Epidermal melanocyte (primary cell): ENCODE data around the gene PSMC6.
"Not testable (repeated sequence)": the region's sequence is repeated elsewhere in the genome, so short reads cannot be mapped to it uniquely, and the experiment has no call there.

Experiments used
- DNase-seq: peaks from one replicate; pipeline ENCODE4 v3.0.0; 2011; ENCODE audit warnings: low spot score; ENCODE audit not compliant: insufficient read length

PSMC6 gene

GRCh38 chr14:52716155-52716554, 9.2 kb downstream of the PSMC6 start:
- no peak for DNase-seq

DNA sequence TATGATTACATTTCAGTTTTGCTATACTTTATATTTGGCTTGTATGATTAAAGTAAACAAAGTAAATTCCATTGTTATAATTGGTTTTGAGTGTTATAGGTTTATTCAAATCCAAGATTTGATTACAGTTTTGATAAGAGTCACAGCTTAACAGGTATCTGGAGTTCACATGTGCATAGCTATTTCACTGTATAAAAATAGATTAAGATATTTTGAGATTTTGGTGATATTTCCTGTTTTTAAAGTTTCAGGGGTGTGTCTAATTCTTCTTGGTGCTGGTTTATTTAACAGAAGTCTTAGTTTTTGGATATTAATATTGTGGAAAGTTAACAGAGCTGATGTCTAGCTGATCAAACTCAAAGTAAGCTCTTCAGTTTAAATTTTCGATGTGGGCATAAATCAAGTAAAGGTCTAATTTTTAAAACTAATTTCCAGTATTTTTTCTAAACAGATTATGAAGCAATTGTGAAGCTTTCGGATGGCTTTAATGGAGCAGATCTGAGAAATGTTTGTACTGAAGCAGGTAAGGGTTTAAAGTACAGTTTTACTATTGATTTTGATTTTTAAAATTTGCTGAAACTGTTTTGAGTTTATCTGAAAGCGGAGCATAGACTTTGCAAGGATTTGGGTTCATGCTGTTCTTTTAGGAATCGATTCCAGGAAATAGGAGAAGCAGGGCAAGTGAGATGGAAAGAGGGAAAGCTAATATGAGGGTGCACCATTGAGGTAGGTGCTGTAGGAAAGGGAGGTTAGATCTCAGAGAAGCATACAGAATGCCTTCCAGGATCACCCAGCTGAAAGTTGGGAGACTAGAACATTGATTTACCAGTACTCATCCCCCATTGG, 16.7 kb downstream of the PSMC6 start:
- DNase-seq = no peak

GRCh38 chr14:52724360-52724644, 17.3 kb downstream of the PSMC6 start:
- no peak for DNase-seq

DNA sequence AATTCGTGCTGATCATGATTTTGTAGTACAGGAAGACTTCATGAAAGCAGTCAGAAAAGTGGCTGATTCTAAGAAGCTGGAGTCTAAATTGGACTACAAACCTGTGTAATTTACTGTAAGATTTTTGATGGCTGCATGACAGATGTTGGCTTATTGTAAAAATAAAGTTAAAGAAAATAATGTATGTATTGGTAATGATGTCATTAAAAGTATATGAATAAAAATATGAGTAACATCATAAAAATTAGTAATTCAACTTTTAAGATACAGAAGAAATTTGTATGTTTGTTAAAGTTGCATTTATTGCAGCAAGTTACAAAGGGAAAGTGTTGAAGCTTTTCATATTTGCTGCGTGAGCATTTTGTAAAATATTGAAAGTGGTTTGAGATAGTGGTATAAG, 20.5 kb downstream of the PSMC6 start:
- not testable (repeated sequence) for DNase-seq

- not testable (repeated sequence) for DNase-seq
Measured at GRCh38 chr14:52729035-52729434, 22.0 kb downstream of the PSMC6 start.

DNA sequence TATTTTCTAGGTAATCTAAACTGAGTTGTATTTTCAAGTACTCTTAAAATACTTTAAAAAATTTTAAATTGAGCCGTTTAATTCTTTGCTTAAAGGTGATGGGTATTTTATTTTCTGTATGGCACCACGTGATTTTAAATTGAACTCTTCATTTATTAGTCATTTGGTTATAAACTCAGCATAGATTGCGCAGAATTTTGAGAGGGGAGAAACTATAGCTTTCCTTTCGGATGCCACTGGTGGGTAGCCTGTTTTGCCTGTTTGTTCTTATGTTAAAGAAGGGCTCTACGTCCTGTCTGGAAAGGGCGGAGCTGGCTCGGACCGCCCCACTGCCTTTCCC, 22.6 kb downstream of the PSMC6 start:
- DNase-seq = no peak

DNA sequence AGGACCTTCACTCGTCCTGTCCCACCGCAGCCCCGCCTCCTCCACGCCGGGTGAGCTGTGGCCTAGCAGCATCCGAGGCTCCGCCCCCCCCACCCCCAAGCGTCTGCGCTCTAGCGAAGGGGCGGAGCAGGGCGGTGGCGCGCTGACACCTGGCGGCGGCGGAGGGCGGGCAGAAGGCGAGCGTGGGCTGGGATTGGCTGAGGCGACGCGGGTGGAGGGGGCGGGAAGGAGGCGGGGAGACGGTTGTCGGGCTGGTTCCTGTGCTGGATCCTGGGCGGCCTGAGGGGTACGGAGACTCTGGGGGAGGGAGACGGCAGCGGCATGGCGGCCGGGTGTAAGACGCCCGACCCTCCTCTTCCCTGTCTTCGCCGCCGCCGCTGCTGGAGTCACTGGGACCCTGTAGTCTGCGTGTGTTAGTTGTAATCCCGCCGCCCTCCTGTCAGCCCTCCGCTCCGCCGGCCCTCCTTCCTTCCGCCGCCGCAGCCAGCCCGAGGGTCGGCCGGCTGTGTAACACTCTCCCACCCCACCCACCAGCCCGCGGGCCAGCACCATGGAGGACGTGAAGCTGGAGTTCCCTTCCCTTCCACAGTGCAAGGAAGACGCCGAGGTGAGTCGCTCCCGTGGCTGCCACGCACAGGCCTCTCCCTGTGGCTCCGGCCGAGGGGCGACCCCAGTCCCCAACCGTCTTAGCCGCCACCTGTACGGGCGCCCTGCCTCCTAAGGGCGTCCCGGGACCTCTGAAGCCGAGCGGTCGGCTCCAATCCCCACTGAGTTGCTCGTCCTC, 23.1 kb downstream of the PSMC6 start, which contains the start of gene STYX:
Gene STYX, plus strand, starts transcription at position 242 of the 784 bp plus-strand sequence. Its CDS starts 309 bp downstream, at position 551.
- DNase-seq = peak; percentile 32

GRCh38 chr14:52730709-52731111, 23.7 kb downstream of the PSMC6 start:
- DNase-seq = no peak

- DNase-seq = no peak
Measured at GRCh38 chr14:52733824-52734223, 26.8 kb downstream of the PSMC6 start.

DNA sequence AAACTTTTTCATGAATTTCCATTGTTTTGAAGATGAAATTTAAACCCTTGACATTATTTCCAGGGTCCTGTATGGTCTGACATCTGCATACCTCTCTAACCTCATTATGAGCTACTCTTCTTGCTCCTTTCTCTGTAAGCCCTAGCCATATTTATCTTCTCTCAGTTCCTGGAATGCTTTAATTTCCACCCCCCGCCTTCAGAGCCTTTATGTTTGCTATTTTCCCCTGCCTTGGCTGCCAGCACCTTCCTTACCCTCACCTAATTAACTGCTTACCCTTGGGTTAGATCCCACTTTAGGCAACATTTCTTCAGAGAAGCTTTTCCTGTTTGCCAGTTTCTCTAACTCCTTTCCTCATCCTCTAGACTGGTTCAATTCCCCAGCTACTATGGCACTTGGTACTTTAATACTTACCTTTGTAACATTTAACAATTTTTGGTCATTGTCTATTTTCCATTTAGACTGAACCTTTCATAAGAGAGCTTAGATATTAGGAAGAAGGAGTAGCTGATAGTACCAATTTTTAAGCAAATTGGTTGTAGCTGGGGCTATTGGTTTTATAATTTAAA, 29.0 kb downstream of the PSMC6 start:
- DNase-seq = no peak

- no peak for DNase-seq
Measured at GRCh38 chr14:52738409-52738808, 31.4 kb downstream of the PSMC6 start.

DNA sequence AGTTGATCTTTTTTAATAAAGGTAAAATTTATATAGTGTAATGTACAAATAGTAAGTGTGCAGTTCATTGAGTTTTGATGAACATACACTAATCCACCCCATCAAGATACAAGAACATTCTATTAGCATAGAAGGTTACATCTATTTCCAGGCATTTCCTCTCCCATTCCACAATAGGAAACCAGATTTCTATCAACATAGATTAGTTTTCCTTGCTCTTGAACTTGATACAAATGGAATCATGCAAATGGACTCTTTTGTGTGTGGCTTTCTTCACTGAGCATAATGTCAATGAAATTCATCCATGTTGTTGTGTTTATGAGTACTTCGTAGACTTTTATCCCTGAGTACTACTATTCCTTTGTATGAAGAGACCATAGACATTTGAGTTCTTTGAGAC, 33.8 kb downstream of the PSMC6 start:
- DNase-seq = no peak

DNA sequence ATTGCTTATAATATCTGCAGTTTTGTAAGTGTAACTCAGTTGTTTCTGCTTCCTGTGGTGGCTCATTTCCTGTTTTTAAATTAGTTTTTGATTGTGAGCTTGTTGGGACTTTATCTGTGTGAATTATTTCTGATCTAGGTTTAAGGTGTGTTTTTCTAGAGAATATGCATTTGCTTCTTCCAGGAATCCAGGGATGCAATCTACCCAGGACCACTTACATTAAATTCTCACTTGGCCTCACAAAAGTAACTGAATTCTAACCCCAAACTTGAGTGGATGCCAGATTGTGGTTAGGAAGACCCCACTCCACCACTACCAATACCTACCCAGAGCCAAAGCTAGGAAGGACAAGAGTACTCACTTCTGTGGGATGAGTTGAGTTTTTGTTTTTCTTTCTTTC, 34.9 kb downstream of the PSMC6 start:
- no peak for DNase-seq

GRCh38 chr14:52748647-52749292, 41.8 kb downstream of the PSMC6 start:
- DNase-seq = no peak

DNA sequence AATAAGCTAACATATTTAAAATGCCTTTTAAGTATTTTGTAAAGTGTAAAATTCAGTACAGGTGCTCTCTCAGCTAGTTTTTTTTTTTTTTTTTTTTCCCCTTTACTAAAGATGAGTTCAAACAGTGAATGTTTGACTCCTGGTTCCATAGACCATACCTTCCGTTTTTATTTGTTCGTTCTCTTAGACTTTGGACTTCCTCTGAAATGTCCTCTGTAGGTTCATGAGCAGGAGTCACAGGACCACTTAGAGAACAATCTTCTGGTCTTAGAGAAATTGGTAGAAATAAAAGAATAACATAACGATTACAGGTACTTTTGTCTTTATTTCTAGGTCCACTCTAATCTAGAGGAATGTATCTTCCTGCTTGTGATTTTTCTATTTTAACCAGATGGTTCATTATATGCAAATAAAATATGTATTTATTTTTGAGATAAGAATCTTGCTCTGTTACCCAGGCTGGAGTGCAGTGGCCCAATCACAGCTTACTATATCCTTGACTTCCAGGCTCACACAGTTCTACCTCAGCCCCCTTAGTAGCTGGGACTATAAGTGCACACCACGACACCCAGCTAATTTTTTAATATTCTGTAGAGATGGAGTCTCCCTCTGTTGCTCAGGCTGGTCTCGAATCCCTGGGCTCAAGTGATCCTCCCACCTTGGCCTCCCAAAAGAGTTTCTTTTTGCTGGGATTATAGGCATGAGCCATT, 48.8 kb downstream of the PSMC6 start:
- DNase-seq = no peak

GRCh38 chr14:52759145-52759544, 52.1 kb downstream of the PSMC6 start:
- no peak for DNase-seq

GRCh38 chr14:52762923-52763322, 55.9 kb downstream of the PSMC6 start:
- DNase-seq = not testable (repeated sequence)

GRCh38 chr14:52767058-52767833, 60.2 kb downstream of the PSMC6 start:
- no peak for DNase-seq

GRCh38 chr14:52769887-52770286, 62.9 kb downstream of the PSMC6 start:
- no peak for DNase-seq

GRCh38 chr14:52776816-52777215, 69.8 kb downstream of the PSMC6 start:
- DNase-seq = no peak
